OCI-LY1 (cell line): ENCODE results near the gene TXNIP.

Source experiments
- CTCF ChIP-seq: fragments of 200-600 bp; sonication (generic), shearing (Covaris generic); IDR thresholded peaks from 2 replicates; pipeline ENCODE4 v1.5.1; 2017; ENCODE audit warnings: mild to moderate bottlenecking, antibody characterized with exemption, low read length, moderate library complexity, mixed read lengths
- EZH2 ChIP-seq: fragments of 200-600 bp; sonication (generic), shearing (Covaris generic); IDR thresholded peaks from 2 replicates; pipeline ENCODE4 v1.8.0; 2017; ENCODE audit warnings: borderline replicate concordance, mixed run types, mild to moderate bottlenecking, antibody characterized with exemption, low read length, moderate library complexity, mixed read lengths

- TF ChIP-seq CTCF (no peak), EZH2 (no peak)
These were observed 36.4 kb downstream of the TXNIP start for GRCh38 chr1:145959957-145960467.
